HepG2 (cell line): ENCODE measurements around the gene ASIC2. TPM values are rescaled to one million over a fixed set of nuclear protein-coding genes. Genes with fewer than 3 reads are reported as not detected.

Experiments
- ATAC-seq: fragments of 200-7000 bp; cut with Tn5 transposase; 3 replicates; pipeline ENCODE4 v1.9.1; 2020; ENCODE audit warnings: mild to moderate bottlenecking, moderate library complexity
- BruUV-seq: library from RNA; stranded (reverse); fragments of 400-500 nt; replicated peaks from 2 replicates; lab custom pipeline; 2021; lab: Mats Ljungman, UMichigan
- CTCF ChIA-PET: fragments of 300-600 bp; formaldehyde crosslinking; extraction: SDS; loops from one replicate; lab custom pipeline; 2021; ENCODE audit warnings: low total read pairs, inconsistent platforms, low intra/inter-chr PET ratio; lab: Yijun Ruan, JAX
- POLR2A ChIA-PET: fragments of 350-600 bp; sonication (Branson Sonifier 250); formaldehyde crosslinking; loops from one replicate; lab custom pipeline; 2020; ENCODE audit warnings: antibody characterized with exemption, inconsistent platforms; lab: Yijun Ruan, JAX
- DNase-seq: peaks from one replicate; pipeline ENCODE4 v3.0.0-alpha.2; 2015; ENCODE audit warnings: low spot score
- FAIRE-seq: peaks from 3 replicates; lab custom pipeline; 2011; peaks lifted over from hg19 to GRCh38; lab: Jason Lieb, UNC
- H2AFZ ChIP-seq: one replicate; pipeline ENCODE4 v1.6.1; 2011; ENCODE audit warnings: low read length, inconsistent platforms
- H3K27ac ChIP-seq: fragments of 300-600 bp; 3 replicates; pipeline ENCODE4 v1.8.0; 2011; ENCODE audit warnings: mixed run types, mild to moderate bottlenecking, mixed read lengths, low read length, inconsistent platforms; ENCODE audit not compliant: insufficient read depth; ENCODE audit errors: extremely low read length
- H3K27me3 ChIP-seq, 2 experiments: fragments of 200-600 bp in 1 of 2; 2 replicates in 1 of 2; 3 replicates in 1 of 2; pipeline versions ENCODE4 v1.6.0 to v1.8.0; 2011; ENCODE audit warnings: low read length in 2 of 2, mild to moderate bottlenecking in 2 of 2, moderate library complexity in 2 of 2, inconsistent platforms in 1 of 2; ENCODE audit not compliant: insufficient read depth in 2 of 2, control insufficient read depth in 1 of 2
- H3K36me3 ChIP-seq, 2 experiments: fragments of 200-600 bp in 1 of 2; replicated peaks in 1 of 2; 2 replicates in 1 of 2; 3 replicates in 1 of 2; pipeline versions ENCODE4 v1.5.1 to v1.8.0; 2011; ENCODE audit warnings: low read length in 2 of 2, inconsistent platforms in 1 of 2; ENCODE audit not compliant: insufficient read depth in 2 of 2, control insufficient read depth in 1 of 2
- H3K4me1 ChIP-seq: 2 replicates; pipeline ENCODE4 v1.5.1; 2012; ENCODE audit warnings: low read length, inconsistent platforms; ENCODE audit not compliant: insufficient read depth
- H3K4me2 ChIP-seq: 2 replicates; pipeline ENCODE4 v1.6.0; 2011; ENCODE audit warnings: low read depth, low read length, inconsistent platforms
- H3K4me3 ChIP-seq, 3 experiments: fragments of 200-600 bp in 1 of 3; sonication (generic), shearing (Covaris generic) in 1 of 3; replicated peaks in 1 of 3; 2 replicates each; pipeline ENCODE4 v1.5.1; 2011 to 2016; ENCODE audit warnings: low read length in 3 of 3, inconsistent platforms in 2 of 3, low read depth in 2 of 3, mild to moderate bottlenecking in 2 of 3, control low read depth in 1 of 3, mixed read lengths in 1 of 3; ENCODE audit not compliant: insufficient read depth in 1 of 3
- H3K79me2 ChIP-seq: one replicate; pipeline ENCODE4 v1.6.1; 2011; ENCODE audit warnings: low read length, inconsistent platforms; ENCODE audit not compliant: insufficient read depth
- H3K9ac ChIP-seq: 2 replicates; pipeline ENCODE4 v1.6.0; 2011; ENCODE audit warnings: mild to moderate bottlenecking, low read depth, low read length, inconsistent platforms; ENCODE audit not compliant: insufficient read depth
- H3K9me3 ChIP-seq: 2 replicates; pipeline ENCODE4 v1.5.1; 2012; ENCODE audit warnings: mild to moderate bottlenecking, low read length
- H4K20me1 ChIP-seq: 2 replicates; pipeline ENCODE4 v1.6.0; 2011; ENCODE audit warnings: inconsistent platforms, mild to moderate bottlenecking, low read length, moderate library complexity; ENCODE audit not compliant: insufficient read depth
- ATAD3A ChIP-seq: sonication (generic); formaldehyde crosslinking; IDR thresholded peaks from 2 replicates; pipeline ENCODE4 v1.4.0; 2020; ENCODE audit warnings: missing genetic modification reagents
- BCL6 ChIP-seq: IDR thresholded peaks from 2 replicates; pipeline ENCODE4 v1.6.1; 2016; ENCODE audit warnings: missing genetic modification reagents, missing compliant biosample characterization
- ELF1 ChIP-seq: sonication (generic); formaldehyde crosslinking; IDR thresholded peaks from 2 replicates; pipeline ENCODE4 v1.4.0; 2020; ENCODE audit warnings: missing genetic modification reagents
- FOXC1 ChIP-seq: sonication (generic); formaldehyde crosslinking; IDR thresholded peaks from 2 replicates; pipeline ENCODE4 v1.8.0; 2022; ENCODE audit warnings: mild to moderate bottlenecking, missing genetic modification reagents, borderline replicate concordance
- IRF2 ChIP-seq: IDR thresholded peaks from 2 replicates; pipeline ENCODE4 v1.6.1; 2018; ENCODE audit warnings: missing genetic modification reagents, missing compliant biosample characterization
- JUN ChIP-seq: sonication (generic); formaldehyde crosslinking; IDR thresholded peaks from 2 replicates; pipeline ENCODE4 v1.4.0; 2020; ENCODE audit warnings: mild to moderate bottlenecking, missing genetic modification reagents
- JUNB ChIP-seq: sonication (generic); formaldehyde crosslinking; IDR thresholded peaks from 2 replicates; pipeline ENCODE4 v1.8.0; 2022; ENCODE audit warnings: missing genetic modification reagents, mild to moderate bottlenecking, borderline replicate concordance
- MED13 ChIP-seq: sonication (generic); formaldehyde crosslinking; IDR thresholded peaks from 2 replicates; pipeline ENCODE4 v1.5.0; 2020; ENCODE audit warnings: missing genetic modification reagents
- MIXL1 ChIP-seq: IDR thresholded peaks from 2 replicates; pipeline ENCODE4 v1.6.1; 2016
- NCOR1 ChIP-seq: fragments of 200-600 bp; sonication (generic); IDR thresholded peaks from 2 replicates; pipeline ENCODE4 v1.7.0; 2017; ENCODE audit warnings: antibody characterized with exemption, low read length, borderline replicate concordance
- SIX1 ChIP-seq: sonication (generic); formaldehyde crosslinking; IDR thresholded peaks from 2 replicates; pipeline ENCODE4 v1.4.0; 2020; ENCODE audit warnings: missing genetic modification reagents, borderline replicate concordance
- ZFP36L1 ChIP-seq: sonication (generic); formaldehyde crosslinking; IDR thresholded peaks from 2 replicates; pipeline ENCODE4 v1.8.0; 2022; ENCODE audit warnings: mild to moderate bottlenecking, missing genetic modification reagents, moderate library complexity
- ZNF383 ChIP-seq: sonication (generic); formaldehyde crosslinking; IDR thresholded peaks from 2 replicates; pipeline ENCODE4 v1.4.0; 2020; ENCODE audit warnings: missing genetic modification reagents, mild to moderate bottlenecking, borderline replicate concordance
- ZNF503 ChIP-seq: sonication (generic); formaldehyde crosslinking; IDR thresholded peaks from 2 replicates; pipeline ENCODE4 v1.4.0; 2020; ENCODE audit warnings: missing genetic modification reagents
- ZNF687 ChIP-seq: sonication (generic); formaldehyde crosslinking; IDR thresholded peaks from 2 replicates; pipeline ENCODE4 v1.5.1; 2020; ENCODE audit warnings: mild to moderate bottlenecking, missing genetic modification reagents, moderate library complexity
- in situ Hi-C: cut with HindIII; loops from 2 replicates; pipeline ENCODE4 v1.10.0; 2017; ENCODE audit warnings: low pct_unique_long_range_greater_than_20kb; ENCODE audit not compliant: extremely low pct_ligation_motif_present
- intact Hi-C: fragments of 100-400 bp; cut with micrococcal nuclease; formaldehyde crosslinking; loops from one replicate; pipeline ENCODE4 v1.10.0; 2022; ENCODE audit not compliant: unreplicated experiment
- polyA plus RNA-seq, 8 experiments: library from polyadenylated mRNA; depleted of rRNA in 3 of 8; stranded (reverse) in 7 of 8; unstranded in 1 of 8; fragments of >200 nt; fragmentation: Illumina TruSeq in 4 of 8; extraction: Trizol in 4 of 8; gene quantifications; 2 replicates each; pipeline versions ENCODE4 v1.2.1 to v1.2.3, GENCODE V29; 2011 to 2016; ENCODE audit warnings: low read depth in 4 of 8, missing spikeins in 1 of 8, mixed read lengths in 1 of 8; ENCODE audit not compliant: insufficient read depth in 1 of 8
- total RNA-seq, 5 experiments: library from RNA; depleted of rRNA; stranded (reverse); fragments of >200 nt; fragmentation: Illumina TruSeq; extraction: Trizol; gene quantifications; 2 replicates each; pipeline ENCODE4 v1.2.3, GENCODE V29; 2016; ENCODE audit warnings: low read depth in 1 of 5

Gene ASIC2
- total and polyA plus RNA-seq, 2 of the 13 experiments (the other 11 are each of a cell fraction or from before 2014, with no cell fraction given), result not detected

- no peak for ATAC-seq
- no peaks in the 10 kb centered on the region for H3K9me3 ChIP-seq
- no peak overlapping the region for H3K9ac ChIP-seq
- no peak for FAIRE-seq
- POLR2A ChIA-PET, result no interaction called here
- no peaks in the 10 kb centered on the region for H3K36me3 ChIP-seq
- H3K79me2 ChIP-seq, result no peaks in the 10 kb centered on the region
- H3K27ac ChIP-seq, result no peak overlapping the region
- H3K27me3 ChIP-seq, result no peaks in the 10 kb centered on the region
- TF ChIP-seq ELF1 (CRISPR knock-in tag) (no peak), JUNB (CRISPR knock-in tag) (no peak), JUN (CRISPR knock-in tag) (no peak), ZFP36L1 (CRISPR knock-in tag) (no peak), MED13 (CRISPR knock-in tag) (no peak), ZNF383 (CRISPR knock-in tag) (no peak), ZNF503 (no peak), ZNF687 (CRISPR knock-in tag) (no peak), FOXC1 (CRISPR knock-in tag) (no peak), NCOR1 (no peak), ATAD3A (CRISPR knock-in tag) (no peak), BCL6 (CRISPR knock-in tag) (no peak), IRF2 (CRISPR knock-in tag) (no peak), SIX1 (CRISPR knock-in tag) (no peak), MIXL1 (CRISPR knock-in tag) (no peak)
- no peak overlapping the region for H3K4me2 ChIP-seq
- H4K20me1 ChIP-seq, result no peaks in the 10 kb centered on the region
- in situ Hi-C loops (no loop called here), intact Hi-C loops (no loop called here)
- no peak for DNase-seq
- CTCF ChIA-PET, result no interaction called here
- BruUV-seq, result no TSS peak
- no peak overlapping the region for H2AFZ ChIP-seq
- no peaks in the 10 kb centered on the region for H3K4me1 ChIP-seq
- H3K4me3 ChIP-seq, result no peak overlapping the region
Observed at GRCh38 chr17:33225994-33226393, 67.1 kb downstream of the ASIC2 start.
